ENCODE results near the gene MCTP1. TPM values are rescaled to one million over a fixed set of nuclear protein-coding genes. Genes with fewer than 3 reads are reported as not detected.

The MCTP1 gene
- total RNA-seq, 4 donors from 2014 or later: 3.5 to 19.8 (median 5.8) TPM

- Histone ChIP-seq H3K36me3 (no peaks in the 10 kb centered on the region), H3K27ac (no peak overlapping the region), H3K9me3 (no peaks in the 10 kb centered on the region), H3K27me3 (peaks cover 0 to 3% (median 0%) of the 10 kb centered on the region in 4 donors), H3K4me1 (no peaks in the 10 kb centered on the region), H3K4me3 (no peak overlapping the region)
- DNase-seq: no peak
- 43 to 87% methylated on average over 3 to 5 of the region's 5 CpGs for WGBS, 2 donors
- TF ChIP-seq CTCF (IDR thresholded peaks at IDR 0.05): no peak
- intact Hi-C loops (cut with DNase I): no loop called here
Observed at GRCh38 chr5:94778299-94778698, 506.6 kb downstream of the MCTP1 start.

DNA sequence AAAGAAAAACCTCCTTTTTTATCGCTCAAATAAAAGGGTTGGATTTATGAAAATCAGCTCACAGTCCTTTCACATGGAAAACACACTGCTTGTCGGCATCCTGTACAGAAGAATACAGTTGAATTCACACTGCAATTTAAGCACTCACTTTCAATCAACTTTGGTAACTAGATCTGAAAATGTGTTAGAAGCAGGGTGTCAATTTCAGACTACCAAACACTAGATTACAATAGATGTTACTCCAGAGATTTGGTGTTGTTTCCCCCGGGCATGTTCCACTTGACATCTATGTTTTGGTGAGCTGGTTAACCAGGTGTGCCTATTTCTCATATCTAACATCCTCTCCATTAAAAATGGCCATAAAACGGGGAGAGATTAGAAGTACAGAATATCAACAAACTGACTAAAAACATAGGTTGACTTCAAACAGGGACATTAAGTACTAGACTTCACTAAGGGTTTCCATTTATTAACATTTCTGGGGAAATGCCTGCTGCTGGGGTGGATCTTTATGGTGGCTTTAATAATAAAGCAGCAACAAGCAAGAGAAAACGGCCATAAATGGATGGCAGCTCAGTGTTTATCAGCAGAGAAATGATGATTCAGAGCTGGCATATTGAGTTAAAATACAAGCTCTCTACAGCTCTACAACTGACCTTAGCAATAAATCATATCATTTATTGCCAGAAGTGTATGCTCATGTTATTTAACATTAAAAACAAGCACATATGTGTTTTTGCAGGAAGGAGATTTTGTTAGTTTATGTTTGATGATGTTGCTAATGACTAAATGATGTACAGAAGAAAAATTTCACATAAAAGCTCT, 507.6 kb downstream of the MCTP1 start:
- DNase-seq: no peak
- Histone ChIP-seq H3K27me3 (peaks cover 0 to 3% (median 0%) of the 10 kb centered on the region in 4 donors), H3K9me3 (no peaks in the 10 kb centered on the region), H3K27ac (no peak overlapping the region), H3K4me3 (no peak overlapping the region), H3K4me1 (no peaks in the 10 kb centered on the region), H3K36me3 (no peaks in the 10 kb centered on the region)
- no peak for TF ChIP-seq CTCF (IDR thresholded peaks at IDR 0.05)
- TF ChIP-seq POLR2A (IDR thresholded peaks at IDR 0.05): no peak
- WGBS, 2 donors: 69 to 76% methylated on average over 5 of the region's 5 CpGs
- intact Hi-C loops (cut with DNase I): no loop called here

DNA sequence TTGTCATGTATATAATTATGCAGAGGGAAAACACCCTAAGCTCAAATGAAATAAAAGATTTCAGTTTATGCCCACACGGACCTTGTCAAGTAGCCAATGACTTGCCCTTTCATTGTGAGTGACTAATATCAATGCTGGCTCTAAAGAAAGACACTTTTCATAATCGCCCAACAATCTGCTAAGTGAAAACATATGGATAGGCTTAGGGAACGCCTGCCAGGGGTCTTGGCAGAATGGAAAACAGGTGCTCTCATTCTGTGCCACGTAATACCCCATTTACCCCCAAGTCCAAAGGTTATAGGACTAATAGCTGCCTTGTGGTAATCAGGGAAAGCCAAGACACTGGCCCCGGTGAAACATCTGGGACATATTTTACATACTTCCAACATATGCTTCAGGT, 508.7 kb downstream of the MCTP1 start:
- Histone ChIP-seq H3K36me3 (no peaks in the 10 kb centered on the region), H3K27me3 (peaks cover 0 to 3% (median 0%) of the 10 kb centered on the region in 4 donors), H3K9me3 (no peaks in the 10 kb centered on the region), H3K4me3 (no peak overlapping the region), H3K4me1 (no peaks in the 10 kb centered on the region), H3K27ac (no peak overlapping the region)
- WGBS, 2 donors: 31 to 38% methylated on average over 5 of the region's 5 CpGs
- no peak for TF ChIP-seq POLR2A (IDR thresholded peaks at IDR 0.05)
- TF ChIP-seq CTCF (IDR thresholded peaks at IDR 0.05): no peak
- intact Hi-C loops (cut with DNase I): no loop called here
- DNase-seq: no peak

GRCh38 chr5:94775088-94775487, 509.8 kb downstream of the MCTP1 start:
- Histone ChIP-seq H3K4me3 (no peak overlapping the region), H3K4me1 (no peaks in the 10 kb centered on the region), H3K27me3 (peaks cover 0 to 3% (median 0%) of the 10 kb centered on the region in 4 donors), H3K27ac (no peak overlapping the region), H3K36me3 (no peaks in the 10 kb centered on the region), H3K9me3 (no peaks in the 10 kb centered on the region)
- 70 to 80% methylated on average over 2 of the region's 2 CpGs for WGBS, 2 donors
- no peak for DNase-seq
- intact Hi-C loops (cut with DNase I): no loop called here
- no peak for TF ChIP-seq POLR2A (IDR thresholded peaks at IDR 0.05)
- no peak for TF ChIP-seq CTCF (IDR thresholded peaks at IDR 0.05)

- no peaks in the 10 kb centered on the region for H3K36me3 ChIP-seq
- H3K4me3 ChIP-seq: no peak overlapping the region
- WGBS, 2 donors: 62 to 75% methylated on average over 2 of the region's 2 CpGs
- TF ChIP-seq POLR2A (IDR thresholded peaks at IDR 0.05) (no peak), CTCF (IDR thresholded peaks at IDR 0.05) (no peak)
- no peaks in the 10 kb centered on the region for H3K4me1 ChIP-seq
- intact Hi-C loops (cut with DNase I): no loop called here
- no peak overlapping the region for H3K27ac ChIP-seq
- no peaks in the 10 kb centered on the region for H3K9me3 ChIP-seq
- DNase-seq: no peak
- H3K27me3 ChIP-seq: no peaks in the 10 kb centered on the region
Observed at GRCh38 chr5:94771742-94772141, 513.2 kb downstream of the MCTP1 start.
